GM18873 (cell line): ENCODE data around the gene CERS5.

Experiments
- ATAC-seq: cut with Tn5 transposase; IDR thresholded peaks from one replicate; pipeline ENCODE4 v1.9.1; 2021; ENCODE audit warnings: mild to moderate bottlenecking, moderate library complexity, moderate number of reproducible peaks; ENCODE audit not compliant: unreplicated experiment, low FRiP score

The CERS5 gene, protein sequence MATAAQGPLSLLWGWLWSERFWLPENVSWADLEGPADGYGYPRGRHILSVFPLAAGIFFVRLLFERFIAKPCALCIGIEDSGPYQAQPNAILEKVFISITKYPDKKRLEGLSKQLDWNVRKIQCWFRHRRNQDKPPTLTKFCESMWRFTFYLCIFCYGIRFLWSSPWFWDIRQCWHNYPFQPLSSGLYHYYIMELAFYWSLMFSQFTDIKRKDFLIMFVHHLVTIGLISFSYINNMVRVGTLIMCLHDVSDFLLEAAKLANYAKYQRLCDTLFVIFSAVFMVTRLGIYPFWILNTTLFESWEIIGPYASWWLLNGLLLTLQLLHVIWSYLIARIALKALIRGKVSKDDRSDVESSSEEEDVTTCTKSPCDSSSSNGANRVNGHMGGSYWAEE

DNA sequence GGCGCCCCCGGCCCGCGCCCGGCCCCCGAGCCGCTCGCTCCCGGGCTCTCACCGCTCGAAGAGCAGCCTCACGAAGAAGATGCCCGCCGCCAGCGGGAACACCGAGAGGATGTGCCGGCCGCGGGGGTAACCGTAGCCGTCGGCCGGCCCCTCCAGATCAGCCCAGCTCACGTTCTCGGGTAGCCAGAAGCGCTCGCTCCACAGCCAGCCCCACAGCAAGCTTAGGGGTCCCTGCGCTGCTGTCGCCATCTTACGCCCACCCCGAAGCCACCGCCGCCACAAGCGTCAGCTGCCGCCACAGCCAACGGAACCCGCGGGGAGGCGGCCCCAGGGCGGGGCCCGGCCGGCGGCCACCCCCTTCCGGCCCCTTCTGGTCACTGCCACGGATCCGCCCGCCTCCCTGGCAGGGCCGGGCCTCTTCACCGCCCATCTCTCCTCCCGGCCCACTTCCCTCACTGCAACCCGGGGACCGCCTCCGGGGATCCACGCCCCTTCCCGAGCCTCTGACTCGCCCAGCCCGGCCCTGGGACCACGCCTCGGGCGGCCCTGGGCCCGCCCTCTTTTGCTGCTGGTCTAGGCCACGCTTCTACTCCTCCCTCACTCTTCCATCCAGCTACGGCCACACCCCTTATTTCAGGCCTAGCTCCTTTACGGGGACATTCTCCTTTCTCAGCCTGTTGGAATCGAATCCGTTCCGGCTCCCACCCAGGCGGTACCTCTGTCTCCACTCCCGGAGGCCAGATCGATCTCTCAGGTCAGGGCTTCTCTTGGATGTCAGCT is at the start of gene CERS5:
Gene CERS5, minus strand, starts transcription at position 321 of the 780 bp plus-strand sequence. Its CDS starts 72 bp downstream, at position 249.
- ATAC-seq: peak; percentile 92

DNA sequence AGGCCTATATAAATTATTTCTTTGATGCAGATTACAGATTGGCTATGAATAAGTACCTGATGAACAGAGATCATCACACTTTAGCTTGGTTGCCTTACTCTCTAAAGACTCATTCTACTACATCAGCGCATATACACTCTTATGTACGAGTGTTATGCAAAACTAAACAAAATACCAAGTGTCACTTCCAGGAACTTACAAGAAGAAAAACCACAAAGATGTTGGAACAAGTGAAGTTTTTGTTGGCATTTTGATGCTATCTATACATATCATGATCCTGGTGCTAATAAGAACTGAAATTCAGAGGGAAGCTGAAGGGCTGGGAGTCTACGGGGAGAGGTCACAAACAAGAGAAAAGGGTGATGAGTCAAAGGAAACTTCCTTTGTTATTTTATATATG is 47.9 kb upstream of the CERS5 start:
- ATAC-seq: no peak

DNA sequence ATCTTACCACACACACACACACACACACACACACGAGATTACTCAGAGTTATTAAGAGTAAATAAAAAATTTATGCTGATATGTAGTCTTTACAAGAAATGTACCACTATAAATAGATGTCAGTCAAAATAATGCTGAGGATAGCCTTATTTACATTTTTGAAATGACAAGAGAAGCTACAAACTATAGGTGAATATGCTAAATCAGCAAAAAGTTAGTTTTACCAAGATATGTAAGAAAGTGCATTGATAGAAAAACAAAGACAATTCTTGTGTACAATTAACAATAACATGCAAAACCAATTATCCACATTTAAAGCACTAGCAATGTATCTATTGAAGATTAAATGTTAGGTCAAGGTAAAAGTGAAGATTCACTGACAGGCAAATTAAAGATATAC is 46.8 kb upstream of the CERS5 start:
- ATAC-seq: no peak

DNA sequence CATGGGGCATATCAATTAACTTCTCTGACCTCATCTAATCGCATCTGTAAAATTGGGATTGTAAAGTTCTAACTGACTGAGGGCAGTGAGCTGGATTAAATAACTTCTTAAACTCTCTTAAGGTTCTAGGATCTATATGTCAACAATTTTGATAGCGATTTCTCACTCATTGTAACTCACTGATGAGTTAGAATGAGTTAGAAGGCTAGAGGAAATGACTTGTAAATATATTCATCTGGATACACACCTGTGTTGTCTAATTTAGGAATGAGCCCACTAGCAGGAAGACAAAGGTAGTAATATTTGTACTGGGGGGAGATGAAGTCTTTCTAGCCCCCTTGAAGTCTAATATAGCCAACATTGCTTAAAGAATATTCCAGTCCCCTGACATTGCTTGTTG is 46.3 kb upstream of the CERS5 start:
- no peak for ATAC-seq

DNA sequence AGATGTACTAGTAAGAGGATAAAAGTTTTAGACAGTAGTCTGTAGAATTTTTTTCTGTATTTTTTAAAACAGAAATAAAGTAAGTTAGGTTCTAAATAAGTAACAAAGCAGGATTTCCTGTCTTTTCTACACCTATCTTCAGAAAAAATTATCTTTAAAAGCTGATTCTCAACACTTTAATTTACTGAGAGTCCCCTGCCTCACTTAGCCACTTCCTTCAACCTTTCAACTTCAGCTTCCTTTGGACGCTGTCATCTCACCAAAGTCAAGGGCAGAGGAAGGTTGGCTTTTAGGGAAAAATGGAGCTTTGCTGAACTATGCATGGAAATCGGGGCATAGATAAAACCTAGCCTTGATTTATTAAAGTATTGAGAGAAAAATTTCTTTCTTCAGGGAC is 44.9 kb upstream of the CERS5 start:
- ATAC-seq: no peak

DNA sequence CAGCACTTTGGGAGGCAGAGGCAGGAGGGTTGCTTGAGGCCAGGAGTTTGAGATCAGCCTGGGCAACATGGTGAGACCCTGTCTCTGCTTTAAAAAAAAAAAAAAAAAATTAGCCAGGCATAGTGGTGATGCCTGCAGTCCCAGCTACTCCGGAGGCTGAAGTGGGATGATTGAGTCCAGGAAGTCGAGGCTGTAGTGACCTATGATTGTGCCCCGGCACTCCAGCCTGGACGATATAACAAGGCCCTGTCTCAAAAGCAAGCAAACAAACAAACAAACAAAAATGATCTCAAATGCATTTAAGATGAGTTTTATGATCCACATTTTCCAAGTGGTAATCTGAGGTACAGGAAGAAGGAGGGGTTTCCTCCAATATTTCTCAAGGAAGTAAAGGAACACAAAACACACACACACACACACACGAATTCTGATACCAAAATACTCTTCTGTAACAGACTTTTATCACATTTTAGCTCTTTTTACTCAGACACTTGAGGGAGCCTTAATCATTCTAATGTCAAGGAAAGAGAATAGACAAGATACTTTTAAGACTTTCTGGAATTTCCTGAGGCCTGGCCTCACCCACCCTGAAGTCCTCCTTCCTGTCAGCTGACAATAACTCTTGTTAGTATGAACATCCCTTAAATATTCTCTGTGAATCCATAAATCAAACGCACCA is 44.4 kb upstream of the CERS5 start:
- no peak for ATAC-seq

DNA sequence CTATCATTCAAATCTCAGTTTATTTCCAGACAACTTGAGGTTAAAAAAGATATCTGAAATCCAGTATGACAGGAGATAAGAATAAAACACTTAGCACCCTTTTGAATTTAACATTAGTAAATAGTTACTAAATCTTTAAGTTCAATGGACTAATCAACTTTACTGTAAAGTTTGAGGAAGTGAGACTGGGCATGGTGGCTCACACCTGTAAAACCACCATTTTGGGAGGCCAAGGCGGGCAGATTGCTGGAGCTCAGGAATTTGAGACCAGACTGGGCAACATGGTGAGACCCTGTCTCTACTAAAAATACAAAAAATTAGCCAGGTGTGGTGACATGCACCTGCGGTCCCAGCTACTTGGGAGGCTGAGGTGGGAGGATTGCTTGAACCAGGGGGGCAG is 40.3 kb upstream of the CERS5 start:
- ATAC-seq: no peak

DNA sequence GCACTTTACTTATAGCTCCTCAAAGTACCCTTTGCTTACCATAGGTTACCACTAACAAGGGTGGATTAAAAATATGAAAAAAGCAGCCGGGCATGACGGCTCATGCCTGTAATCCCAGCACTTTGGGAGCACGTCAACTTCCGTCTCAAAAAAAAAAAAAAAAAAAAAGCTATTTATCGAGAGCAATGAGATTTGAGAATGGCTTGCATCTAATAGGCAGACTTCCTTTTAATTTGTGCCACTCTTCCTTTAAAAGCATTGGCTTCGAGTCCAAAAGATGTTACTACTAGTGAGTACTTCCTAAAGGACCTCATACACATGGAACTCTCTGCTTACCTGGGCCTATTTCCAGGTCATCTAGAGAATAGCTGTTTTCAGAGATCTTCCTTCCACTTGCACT is 38.5 kb upstream of the CERS5 start:
- ATAC-seq: no peak

DNA sequence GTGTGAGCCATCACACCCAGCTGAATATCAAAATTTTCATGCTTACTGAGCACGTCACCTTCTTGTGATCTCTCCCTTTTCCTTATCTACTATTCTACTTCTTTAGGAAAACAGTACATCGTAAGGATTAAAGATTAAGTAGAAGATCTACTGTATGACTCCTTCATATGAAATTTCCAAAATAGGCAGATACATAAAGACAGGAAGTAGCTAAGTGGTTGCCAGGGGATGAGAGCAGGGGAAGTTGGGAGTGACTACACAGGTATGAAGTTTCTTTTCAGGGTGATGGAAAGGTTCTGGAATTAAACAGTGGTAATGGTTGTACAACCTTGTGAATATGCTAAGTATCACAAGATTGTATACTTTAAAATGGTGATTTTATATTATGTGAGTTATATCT is 36.5 kb upstream of the CERS5 start:
- no peak for ATAC-seq

DNA sequence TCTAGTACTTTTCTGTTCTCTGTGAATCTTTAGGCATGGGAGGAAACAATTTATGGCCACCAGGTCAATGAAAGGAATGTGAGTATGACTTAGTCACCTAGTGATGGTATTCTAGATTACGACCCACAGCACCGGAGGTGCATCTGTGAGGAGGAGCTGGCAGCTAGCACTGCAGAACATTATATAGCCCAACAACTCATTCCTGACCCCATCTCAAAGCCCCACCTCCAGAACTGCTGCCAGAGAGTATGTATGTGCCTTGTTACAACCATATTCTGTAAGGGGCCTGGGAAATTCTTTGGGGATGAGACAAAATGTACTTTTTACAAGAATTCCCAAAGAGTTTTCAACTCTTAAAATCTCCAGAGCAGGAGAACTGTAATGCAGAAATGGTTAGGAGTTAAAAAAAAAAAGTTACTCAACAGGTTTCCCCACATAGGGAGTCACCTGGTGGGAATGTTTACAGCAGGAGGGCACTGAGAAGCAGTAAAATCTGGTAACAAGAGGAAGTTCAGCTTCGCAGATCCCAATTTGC is 34.9 kb upstream of the CERS5 start:
- ATAC-seq: no peak

DNA sequence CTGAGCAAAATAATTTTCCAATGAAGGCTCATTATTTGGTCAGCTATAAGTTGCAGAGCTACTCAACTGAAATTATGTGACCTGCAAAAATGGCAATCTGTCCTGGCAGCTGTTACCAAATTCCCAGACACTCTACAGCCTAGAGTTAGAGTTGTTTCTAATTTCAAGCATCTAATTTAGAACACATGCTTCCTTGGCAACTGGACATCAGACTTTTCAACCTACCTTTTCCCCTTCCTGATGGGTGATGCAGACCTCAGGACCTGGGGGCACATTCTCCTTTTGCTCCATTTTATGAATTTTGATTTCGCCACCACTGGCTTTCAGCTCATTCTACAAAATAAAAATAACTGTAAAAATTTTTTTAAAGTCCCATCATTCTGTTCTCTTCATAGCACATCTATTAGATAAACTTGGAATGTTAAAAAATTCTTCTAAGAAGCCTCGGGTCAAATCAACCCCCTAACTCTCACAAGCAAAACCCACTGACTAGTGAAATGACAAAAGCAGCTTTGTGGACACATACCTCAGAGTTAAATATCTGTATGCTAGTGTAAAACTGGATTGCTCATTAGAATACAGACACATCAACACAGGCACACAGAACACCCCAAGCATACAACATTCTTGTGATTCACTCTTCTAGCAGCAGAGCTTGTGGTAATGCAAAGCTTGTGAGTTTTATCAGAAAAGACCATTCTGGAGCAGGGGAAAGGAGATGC is 33.5 kb upstream of the CERS5 start:
- ATAC-seq: no peak

DNA sequence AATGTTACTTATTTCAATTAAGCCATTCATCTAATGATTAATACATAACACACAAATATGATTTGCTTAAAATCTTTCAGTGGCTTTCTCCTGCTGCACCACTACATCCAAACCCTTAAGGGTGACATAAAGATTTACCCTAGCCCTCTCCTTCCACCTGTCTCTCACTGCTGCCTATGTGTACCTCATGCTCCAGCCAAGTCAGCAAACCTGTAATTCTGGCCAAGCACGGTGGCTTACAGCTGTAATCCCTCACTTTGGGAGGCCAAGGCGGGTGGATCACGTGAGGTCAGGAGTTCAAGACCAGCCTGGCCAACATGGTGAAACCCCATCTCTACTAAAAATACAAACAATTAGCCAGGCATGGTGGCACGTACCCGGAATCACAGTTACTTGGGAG is 31.7 kb upstream of the CERS5 start:
- ATAC-seq: no peak

DNA sequence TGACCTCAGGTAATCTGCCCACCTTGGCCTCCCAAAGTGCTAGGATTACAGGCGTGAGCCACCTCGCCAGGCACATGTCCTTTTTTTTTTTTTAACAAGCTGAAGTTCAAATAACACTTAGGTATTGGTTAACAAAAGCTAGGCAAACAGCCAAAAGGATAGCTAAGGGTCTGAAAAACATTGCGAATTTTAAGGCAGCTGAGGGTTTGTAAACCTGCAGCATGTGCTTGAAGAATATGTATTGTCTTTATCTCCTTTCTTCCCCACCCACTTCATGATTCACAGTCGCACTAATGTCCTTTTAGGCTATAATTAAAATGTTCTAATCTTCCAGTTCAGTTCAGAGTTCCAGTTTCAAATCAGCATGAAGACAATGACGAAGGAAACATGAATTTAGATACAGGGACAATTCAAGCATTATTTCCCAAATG is 30.1 kb upstream of the CERS5 start:
- no peak for ATAC-seq

DNA sequence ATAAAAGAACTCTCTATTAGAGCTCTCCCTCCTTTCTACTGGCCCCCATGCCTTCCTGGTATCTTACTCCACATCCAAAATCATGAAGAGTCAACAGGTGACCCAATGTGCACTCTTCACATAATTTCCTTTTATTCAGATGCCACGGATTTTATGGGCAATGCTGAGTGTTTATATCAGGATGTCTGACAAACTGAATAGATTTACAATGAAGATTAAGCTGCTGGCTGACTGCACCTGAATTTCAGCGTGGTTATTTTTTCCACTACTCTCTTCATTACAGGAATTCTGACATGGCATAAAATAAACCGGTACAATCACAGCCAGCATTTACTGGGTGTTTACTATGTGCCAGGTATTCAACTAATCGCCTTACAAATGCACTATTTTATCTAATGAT is 29.4 kb upstream of the CERS5 start:
- no peak for ATAC-seq

DNA sequence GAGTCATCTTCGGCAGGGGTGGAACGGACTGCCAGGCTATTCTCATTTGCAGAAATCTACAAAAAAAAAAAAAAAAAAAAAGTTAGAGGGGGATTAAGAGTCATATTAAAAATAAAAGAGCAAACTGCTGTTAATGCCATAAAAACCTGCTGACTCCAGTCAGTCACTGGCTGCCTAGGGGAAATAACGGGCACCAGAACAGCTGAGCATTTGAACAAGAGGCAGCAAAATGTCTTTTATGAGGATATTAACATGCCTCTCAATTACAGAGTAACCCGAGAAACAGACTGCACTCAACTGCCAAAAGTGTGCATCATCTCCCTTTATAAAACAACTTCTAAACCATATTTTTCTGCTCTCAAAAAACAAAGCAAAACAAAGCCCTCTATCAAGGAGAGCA is 28.7 kb upstream of the CERS5 start:
- no peak for ATAC-seq

DNA sequence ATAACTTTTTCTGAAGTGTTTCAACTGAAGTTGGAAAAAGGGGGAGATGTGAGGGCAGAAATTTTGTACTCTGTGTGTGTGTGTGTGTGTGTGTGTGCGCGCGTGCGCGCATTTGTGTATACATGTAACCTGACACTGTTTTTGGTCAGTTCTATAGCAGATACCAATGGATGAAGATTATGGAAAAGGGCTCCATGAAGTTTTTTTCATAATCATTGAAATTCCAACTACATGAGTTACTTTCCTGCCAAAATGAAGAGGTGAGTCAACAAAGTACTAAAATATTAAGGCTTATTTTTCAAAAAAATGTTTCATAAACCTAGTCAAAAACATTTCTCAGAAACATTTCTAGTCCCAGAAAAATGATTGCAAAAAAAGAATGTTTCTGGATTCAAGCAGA is 25.7 kb upstream of the CERS5 start:
- ATAC-seq: no peak

DNA sequence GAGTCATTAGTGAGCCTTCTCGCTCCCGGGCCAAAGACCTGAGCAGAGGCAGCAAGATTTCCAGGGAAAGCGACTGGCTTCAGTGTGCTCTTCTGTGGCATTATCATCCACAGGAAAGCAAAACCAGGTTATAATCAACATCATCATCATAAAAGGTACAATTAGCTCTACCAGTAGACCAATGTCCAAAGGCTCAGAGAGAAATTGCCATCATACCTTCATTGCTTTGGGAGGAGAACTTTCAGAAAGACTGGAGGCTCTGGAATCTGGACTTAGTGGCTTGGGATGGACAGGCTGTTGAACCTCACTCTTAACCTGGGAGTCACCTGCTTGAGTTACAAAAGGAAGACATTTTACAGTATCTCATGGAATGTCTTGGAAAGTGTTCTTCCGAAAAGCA is 25.1 kb upstream of the CERS5 start:
- ATAC-seq: no peak

DNA sequence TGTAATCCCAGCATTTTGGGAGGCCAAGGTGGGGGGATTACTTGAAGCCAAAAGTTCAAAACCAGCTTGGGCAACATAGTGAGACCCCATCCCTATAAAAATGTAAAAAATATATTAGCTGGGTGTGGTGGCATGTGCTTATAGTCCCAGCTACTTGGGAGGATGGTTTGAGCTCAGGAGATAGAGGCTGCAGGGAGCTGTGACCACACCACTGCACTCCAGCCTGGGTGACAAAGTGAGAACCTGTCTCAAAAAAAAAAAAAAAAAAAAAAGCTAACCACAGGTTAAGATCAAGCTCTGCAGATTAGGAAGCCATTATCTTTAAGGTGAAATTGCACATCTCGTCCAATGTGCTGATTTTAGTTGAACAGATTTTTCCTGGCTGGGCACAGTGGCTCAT is 23.7 kb upstream of the CERS5 start:
- no peak for ATAC-seq

DNA sequence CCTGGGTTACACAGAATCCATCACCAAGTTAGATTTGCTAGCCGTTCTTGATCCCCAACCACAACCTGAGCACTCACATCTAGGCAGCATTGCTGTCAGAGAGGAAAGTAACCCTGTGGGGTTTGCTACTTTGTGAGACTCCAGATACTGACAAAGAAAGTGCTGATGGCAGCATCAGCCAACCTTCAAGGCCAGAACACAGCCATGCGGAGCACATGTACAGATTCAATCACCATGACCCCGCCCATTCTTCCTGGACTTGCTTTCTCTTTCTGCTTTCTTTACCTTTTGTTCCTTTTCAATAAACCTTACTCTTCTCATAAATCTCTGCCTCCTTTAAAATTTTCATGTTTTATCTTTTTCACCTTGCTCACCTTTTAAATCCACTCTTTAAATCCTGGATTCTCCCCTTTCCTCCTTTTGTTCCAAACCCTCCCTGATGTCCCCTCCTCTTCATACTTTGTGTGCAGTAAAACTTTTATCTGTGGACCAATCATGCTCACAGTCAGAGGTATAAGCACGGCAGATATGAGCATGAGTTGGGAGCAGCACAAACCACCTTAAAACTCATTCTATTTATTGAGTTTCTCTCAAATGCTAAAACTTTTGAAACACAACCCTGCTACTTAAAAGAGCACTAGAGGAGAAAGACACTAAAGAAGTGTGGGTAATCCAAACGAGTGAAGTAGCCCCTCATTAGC is 21.9 kb upstream of the CERS5 start:
- ATAC-seq: no peak

DNA sequence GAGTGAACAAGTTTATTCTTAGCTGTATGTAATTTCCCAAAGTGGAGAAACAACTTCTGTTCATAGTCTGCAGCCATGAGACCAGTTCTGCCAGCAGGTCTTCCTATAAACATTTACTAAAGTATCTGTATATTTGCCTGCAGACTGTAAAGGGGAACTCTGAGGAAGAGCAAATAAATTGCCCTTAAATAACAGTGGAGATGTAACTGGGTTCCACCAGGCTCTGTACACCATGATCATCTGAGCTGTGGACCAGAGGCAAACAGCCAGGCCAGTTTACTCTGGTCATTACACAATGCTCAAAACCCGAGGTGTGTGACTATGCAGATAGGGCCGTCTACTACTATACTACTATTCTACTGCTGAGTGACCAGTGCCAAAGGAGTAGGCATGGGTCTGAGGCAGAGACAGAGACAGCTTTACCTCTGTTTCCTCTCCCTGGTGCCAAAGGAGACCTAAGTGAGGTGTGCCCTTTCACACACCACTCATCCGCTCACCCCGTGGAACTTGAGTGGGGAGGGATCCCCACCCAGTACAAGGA is 21.1 kb upstream of the CERS5 start:
- no peak for ATAC-seq
